GM12878 (cell line): ENCODE data around the gene STK39. TPM values are rescaled to one million over a fixed set of nuclear protein-coding genes. Genes with fewer than 3 reads are reported as not detected.

Experiments used
- ATAC-seq: fragments of 200-7000 bp; cut with Tn5 transposase; 3 replicates; pipeline ENCODE4 v1.9.1; 2020; ENCODE audit warnings: mild to moderate bottlenecking, moderate library complexity
- BruUV-seq: library from RNA; stranded (reverse); fragments of 400-500 nt; replicated peaks from 2 replicates; lab custom pipeline; 2021; lab: Mats Ljungman, UMichigan
- CTCF ChIA-PET: fragments of 300-600 bp; sonication (Branson Sonifier 250); formaldehyde crosslinking; extraction: SDS; loops from one replicate; lab custom pipeline; 2021; ENCODE audit warnings: inconsistent platforms; lab: Yijun Ruan, JAX
- POLR2A ChIA-PET: fragments of 350-600 bp; formaldehyde crosslinking; extraction: SDS; loops from one replicate; lab custom pipeline; 2021; ENCODE audit warnings: inconsistent platforms; lab: Charles Lee
- RAD21 ChIA-PET: fragments of 300-600 bp; sonication (Branson Sonifier 250); formaldehyde crosslinking; loops from one replicate; lab custom pipeline; 2023; ENCODE audit warnings: antibody characterized with exemption; ENCODE audit not compliant: unreplicated experiment; lab: Charles Lee
- SMC1A ChIA-PET: fragments of 300-600 bp; sonication (Branson Sonifier 250); formaldehyde crosslinking; loops from one replicate; lab custom pipeline; 2023; ENCODE audit not compliant: unreplicated experiment, uncharacterized antibody; lab: Charles Lee
- DNase-seq: peaks from one replicate; pipeline ENCODE4 v3.0.0-alpha.2; 2011; ENCODE audit warnings: low read depth, low spot score
- FAIRE-seq: peaks from 3 replicates; lab custom pipeline; 2011; peaks lifted over from hg19 to GRCh38; lab: Jason Lieb, UNC
- H2AFZ ChIP-seq: 2 replicates; pipeline ENCODE4 v1.6.0; 2011; ENCODE audit warnings: low read depth, low read length, control low read depth; ENCODE audit not compliant: control insufficient read depth
- H3K27ac ChIP-seq: 2 replicates; pipeline ENCODE4 v1.5.1; 2011; ENCODE audit warnings: control low read depth; ENCODE audit not compliant: control insufficient read depth, insufficient read depth
- H3K27me3 ChIP-seq, 2 experiments: replicated peaks in 1 of 2; 2 replicates each; pipeline versions ENCODE4 v1.6.0 to v1.6.1; 2011; ENCODE audit warnings: low read length in 1 of 2; ENCODE audit not compliant: control insufficient read depth in 2 of 2, insufficient read depth in 2 of 2
- H3K36me3 ChIP-seq, 2 experiments: 2 replicates each; pipeline ENCODE4 v1.5.1; 2011; ENCODE audit warnings: low read length in 1 of 2; ENCODE audit not compliant: control insufficient read depth in 2 of 2, insufficient read depth in 2 of 2
- H3K4me1 ChIP-seq: 2 replicates; pipeline ENCODE4 v1.6.1; 2011; ENCODE audit warnings: mild to moderate bottlenecking, low read length, moderate library complexity, mixed read lengths; ENCODE audit not compliant: control insufficient read depth, insufficient read depth
- H3K4me2 ChIP-seq: 2 replicates; pipeline ENCODE4 v1.6.0; 2011; ENCODE audit warnings: control low read depth; ENCODE audit not compliant: control insufficient read depth, insufficient read depth
- H3K4me3 ChIP-seq: fragments of 200-600 bp; sonication (generic); 2 replicates; pipeline ENCODE4 v1.5.1; 2016
- H3K79me2 ChIP-seq: 2 replicates; pipeline ENCODE4 v1.6.0; 2011; ENCODE audit warnings: low read length; ENCODE audit not compliant: control insufficient read depth, insufficient read depth
- H3K9ac ChIP-seq: 2 replicates; pipeline ENCODE4 v1.8.0; 2011; ENCODE audit warnings: low read length, control low read depth, mixed read lengths; ENCODE audit not compliant: control insufficient read depth, insufficient read depth
- H3K9me3 ChIP-seq: replicated peaks from 3 replicates; pipeline ENCODE4 v1.5.1; 2011; ENCODE audit warnings: mild to moderate bottlenecking, low read length; ENCODE audit not compliant: control insufficient read depth, insufficient read depth
- H4K20me1 ChIP-seq: 2 replicates; pipeline ENCODE4 v1.6.0; 2011; ENCODE audit not compliant: control insufficient read depth, insufficient read depth
- BCL11A ChIP-seq: IDR thresholded peaks from 2 replicates; pipeline ENCODE4 v1.6.1; 2011; ENCODE audit warnings: low read depth, low read length
- E4F1 ChIP-seq: fragments of 450-650 bp; IDR thresholded peaks from 2 replicates; pipeline ENCODE4 v1.6.1; 2018; ENCODE audit warnings: borderline replicate concordance, mild to moderate bottlenecking; ENCODE audit not compliant: partially characterized antibody
- EGR1 ChIP-seq, 2 experiments: IDR thresholded peaks; 1 replicate in 1 of 2; 2 replicates in 1 of 2; pipeline ENCODE4 v1.6.1; 2011 to 2012; ENCODE audit warnings: low read depth in 2 of 2, low read length in 2 of 2, borderline replicate concordance in 1 of 2, mild to moderate bottlenecking in 1 of 2, moderate library complexity in 1 of 2
- ETV6 ChIP-seq, 2 experiments: fragments of 450-650 bp in 1 of 2; IDR thresholded peaks in 1 of 2; conservative IDR thresholded peaks in 1 of 2; 2 replicates each; pipeline ENCODE4 v1.6.1; 2014; ENCODE audit warnings: antibody characterized with exemption in 1 of 2, borderline replicate concordance in 1 of 2, low read depth in 1 of 2, mild to moderate bottlenecking in 1 of 2, moderate library complexity in 1 of 2
- KAT2A ChIP-seq: conservative IDR thresholded peaks from 2 replicates; pipeline ENCODE4 v1.6.1; 2011; ENCODE audit warnings: low read depth, low read length; ENCODE audit not compliant: control insufficient read depth
- MXI1 ChIP-seq: fragments of 150-350 bp; IDR thresholded peaks from 2 replicates; pipeline ENCODE4 v1.6.1; 2011; ENCODE audit warnings: low read depth, mild to moderate bottlenecking, inconsistent platforms, low read length, improper control_type of control experiment
- MYC ChIP-seq: IDR thresholded peaks from 2 replicates; pipeline ENCODE4 v1.6.1; 2011; ENCODE audit warnings: mild to moderate bottlenecking, low read length, moderate library complexity, inconsistent platforms; ENCODE audit not compliant: insufficient read depth, insufficient replicate concordance, insufficient read length, severe bottlenecking
- NR2C2 ChIP-seq: IDR thresholded peaks from 2 replicates; pipeline ENCODE4 v1.6.1; 2011; ENCODE audit warnings: borderline replicate concordance, low read depth; ENCODE audit not compliant: control insufficient read depth, insufficient read length
- PML ChIP-seq: IDR thresholded peaks from 2 replicates; pipeline ENCODE4 v1.6.1; 2012; ENCODE audit warnings: low read length, inconsistent platforms
- RB1 ChIP-seq: fragments of 450-650 bp; formaldehyde crosslinking; IDR thresholded peaks from 2 replicates; pipeline ENCODE4 v1.6.1; 2017; ENCODE audit warnings: mild to moderate bottlenecking, borderline replicate concordance
- SP1 ChIP-seq: IDR thresholded peaks from one replicate; pipeline ENCODE4 v1.6.1; 2011; ENCODE audit warnings: low read depth, low read length
- SUZ12 ChIP-seq: fragments of 200-600 bp; sonication (generic); IDR thresholded peaks from one replicate; pipeline ENCODE4 v1.6.1; 2018; ENCODE audit warnings: antibody characterized with exemption, mild to moderate bottlenecking; ENCODE audit not compliant: unreplicated experiment
- TAF1 ChIP-seq: IDR thresholded peaks from 2 replicates; pipeline ENCODE4 v1.6.1; 2011; ENCODE audit warnings: mild to moderate bottlenecking, low read depth, low read length, borderline replicate concordance
- WGBS: methylation state at CpG from one replicate; pipeline ENCODE4 v1.1.6; 2016; ENCODE audit warnings: low lambda C conversion rate; ENCODE audit not compliant: insufficient replicate concordance, insufficient coverage; ENCODE audit errors: missing lambda C conversion rate; 5-methylcytosine and 5-hydroxymethylcytosine counted together
- in situ Hi-C: fragments of 300-500 bp; cut with MboI; formaldehyde crosslinking; loops from 9 replicates; pipeline ENCODE4 v1.14.3; 2018; ENCODE audit warnings: mixed read lengths
- intact Hi-C: fragments of 100-400 bp; cut with micrococcal nuclease; formaldehyde crosslinking; loops from one replicate; pipeline ENCODE4 v1.14.2; 2022; ENCODE audit not compliant: unreplicated experiment
- polyA plus RNA-seq, 11 experiments: library from polyadenylated mRNA; depleted of rRNA in 4 of 11; unstranded in 6 of 11; stranded (reverse) in 5 of 11; fragments of >200 nt; fragmentation: Nextera tagmentation in 4 of 11; fragmentation: Illumina TruSeq in 1 of 11; extraction: Ambion mirVana in 4 of 11; extraction: Trizol in 1 of 11; gene quantifications; 1 replicate in 1 of 11; 2 replicates in 10 of 11; pipeline versions ENCODE4 v1.2.1 to v1.2.3, GENCODE V29; 2011 to 2016; ENCODE audit warnings: inconsistent platforms in 2 of 11, missing spikeins in 2 of 11, low read depth in 1 of 11
- total RNA-seq, 4 experiments: library from RNA; depleted of rRNA in 3 of 4; stranded (reverse); fragments of >200 nt in 3 of 4; fragmentation: Illumina TruSeq in 1 of 4; extraction: Trizol in 1 of 4; gene quantifications; 2 replicates each; pipeline versions ENCODE4 v1.2.1 to v1.2.3, GENCODE V29; 2013 to 2021
- TF ChIP-seq, protein P1 (sequence below): IDR thresholded peaks from 2 replicates; pipeline ENCODE4 v1.6.1; 2011; ENCODE audit warnings: borderline replicate concordance, low read depth, mild to moderate bottlenecking, moderate library complexity, low read length; ENCODE audit not compliant: insufficient read depth, poor library complexity, severe bottlenecking
- TF ChIP-seq, protein P2 (sequence below), 3 experiments: IDR thresholded peaks in 2 of 3; conservative IDR thresholded peaks in 1 of 3; 2 replicates each; pipeline ENCODE4 v1.5.1; 2011; ENCODE audit warnings: low read depth in 3 of 3, low read length in 3 of 3, mild to moderate bottlenecking in 3 of 3, control low read depth in 2 of 3, moderate library complexity in 2 of 3, inconsistent platforms in 1 of 3, mixed read lengths in 1 of 3; ENCODE audit not compliant: control insufficient read depth in 2 of 3, insufficient read depth in 1 of 3; ENCODE audit errors: extremely low read depth in 1 of 3

The STK39 gene
- total and polyA plus RNA-seq, 10 of the 15 experiments (the other 5 are each of a cell fraction or from before 2014, with no cell fraction given) = 0.03 to 0.21 (median 0.07) TPM; not detected in 5

GRCh38 chr2:168155046-168155445 is 92.3 kb downstream of the STK39 start (continued):
- TF ChIP-seq, protein P1, sequence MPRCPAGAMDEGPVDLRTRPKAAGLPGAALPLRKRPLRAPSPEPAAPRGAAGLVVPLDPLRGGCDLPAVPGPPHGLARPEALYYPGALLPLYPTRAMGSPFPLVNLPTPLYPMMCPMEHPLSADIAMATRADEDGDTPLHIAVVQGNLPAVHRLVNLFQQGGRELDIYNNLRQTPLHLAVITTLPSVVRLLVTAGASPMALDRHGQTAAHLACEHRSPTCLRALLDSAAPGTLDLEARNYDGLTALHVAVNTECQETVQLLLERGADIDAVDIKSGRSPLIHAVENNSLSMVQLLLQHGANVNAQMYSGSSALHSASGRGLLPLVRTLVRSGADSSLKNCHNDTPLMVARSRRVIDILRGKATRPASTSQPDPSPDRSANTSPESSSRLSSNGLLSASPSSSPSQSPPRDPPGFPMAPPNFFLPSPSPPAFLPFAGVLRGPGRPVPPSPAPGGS = no peak
- TF ChIP-seq SP1 (no peak), ETV6 (conservative IDR thresholded peaks at IDR 0.05 in 1 of 2, IDR thresholded peaks at IDR 0.05 in 1 of 2; ENCODE audit: borderline replicate concordance in 1 of 2, low read depth in 1 of 2) (no peak), RB1 (no peak), E4F1 (no peak), EGR1 (IDR thresholded peaks at IDR 0.05; ENCODE audit: borderline replicate concordance in 1 of 2, low read depth in 2 of 2, low read length in 2 of 2) (no peak)

DNA sequence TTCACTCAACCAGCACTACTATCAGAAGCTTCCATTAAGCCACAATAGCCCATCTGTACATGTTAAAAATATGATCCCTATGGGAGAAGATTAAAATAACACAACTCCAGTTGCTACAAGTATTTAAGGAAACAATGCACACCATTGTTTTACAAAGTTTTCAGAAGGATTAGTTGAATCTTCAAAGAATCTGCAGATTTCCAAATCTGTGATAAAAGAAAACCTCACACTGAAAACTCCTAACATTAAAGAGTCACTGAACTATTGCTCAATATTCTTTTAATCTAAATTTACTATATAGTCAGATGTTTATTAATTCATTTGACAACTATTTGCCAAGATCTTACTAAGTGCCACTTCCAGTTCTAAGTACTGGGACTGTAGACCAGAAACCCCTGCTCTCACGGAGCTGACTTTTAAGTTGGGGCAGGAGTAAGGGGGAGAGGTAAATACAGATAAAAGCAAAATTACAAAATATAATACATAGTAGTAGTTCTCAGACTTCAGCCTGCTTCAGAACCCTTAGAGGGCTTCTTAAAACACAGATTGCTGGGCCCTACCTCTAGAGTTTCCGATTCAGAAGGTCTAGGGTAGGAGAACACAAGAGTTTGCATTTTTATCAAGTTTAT is 94.4 kb downstream of the STK39 start:
- in situ Hi-C loops = no loop called here
- POLR2A ChIA-PET = no interaction called here
- no peak overlapping the region for H2AFZ ChIP-seq
- TF ChIP-seq SUZ12 (no peak), MXI1 (no peak), PML (no peak), BCL11A (no peak), MYC (no peak), KAT2A (no peak), TAF1 (no peak), NR2C2 (no peak)
- TF ChIP-seq, protein P2, sequence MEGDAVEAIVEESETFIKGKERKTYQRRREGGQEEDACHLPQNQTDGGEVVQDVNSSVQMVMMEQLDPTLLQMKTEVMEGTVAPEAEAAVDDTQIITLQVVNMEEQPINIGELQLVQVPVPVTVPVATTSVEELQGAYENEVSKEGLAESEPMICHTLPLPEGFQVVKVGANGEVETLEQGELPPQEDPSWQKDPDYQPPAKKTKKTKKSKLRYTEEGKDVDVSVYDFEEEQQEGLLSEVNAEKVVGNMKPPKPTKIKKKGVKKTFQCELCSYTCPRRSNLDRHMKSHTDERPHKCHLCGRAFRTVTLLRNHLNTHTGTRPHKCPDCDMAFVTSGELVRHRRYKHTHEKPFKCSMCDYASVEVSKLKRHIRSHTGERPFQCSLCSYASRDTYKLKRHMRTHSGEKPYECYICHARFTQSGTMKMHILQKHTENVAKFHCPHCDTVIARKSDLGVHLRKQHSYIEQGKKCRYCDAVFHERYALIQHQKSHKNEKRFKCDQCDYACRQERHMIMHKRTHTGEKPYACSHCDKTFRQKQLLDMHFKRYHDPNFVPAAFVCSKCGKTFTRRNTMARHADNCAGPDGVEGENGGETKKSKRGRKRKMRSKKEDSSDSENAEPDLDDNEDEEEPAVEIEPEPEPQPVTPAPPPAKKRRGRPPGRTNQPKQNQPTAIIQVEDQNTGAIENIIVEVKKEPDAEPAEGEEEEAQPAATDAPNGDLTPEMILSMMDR (IDR thresholded peaks at IDR 0.05 in 2 of 3, conservative IDR thresholded peaks at IDR 0.05 in 1 of 3; ENCODE audit: control insufficient read depth in 2 of 3, extremely low read depth in 1 of 3, insufficient read depth in 1 of 3, low read depth in 3 of 3, low read length in 3 of 3) = no peak

More for the DNA sequence above, 94.4 kb downstream of the STK39 start:
- peaks cover 0 to 2% of the 10 kb centered on the region in 2 experiments; a peak in 3 of 4 replicates for H3K27me3 ChIP-seq
- no peak overlapping the region for H3K4me2 ChIP-seq
- intact Hi-C loops = no loop called here
- RAD21 ChIA-PET = no interaction called here
- DNase-seq (no peak), FAIRE-seq (no peak), ATAC-seq (no peak)
- SMC1A ChIA-PET = no interaction called here
- H4K20me1 ChIP-seq = no peaks in the 10 kb centered on the region
- no peaks in the 10 kb centered on the region for H3K4me1 ChIP-seq
- no peaks in the 10 kb centered on the region for H3K36me3 ChIP-seq
- H3K79me2 ChIP-seq = no peaks in the 10 kb centered on the region
- no peak overlapping the region for H3K27ac ChIP-seq
- H3K4me3 ChIP-seq = no peak overlapping the region
- no TSS peak for BruUV-seq
- H3K9ac ChIP-seq = no peak overlapping the region
- no peaks in the 10 kb centered on the region for H3K9me3 ChIP-seq
- CTCF ChIA-PET = no interaction called here
- 26% methylated on average over 2 of the region's 2 CpGs for WGBS
